ENCODE data around the gene PCNX1.

PCNX1 gene

DNA sequence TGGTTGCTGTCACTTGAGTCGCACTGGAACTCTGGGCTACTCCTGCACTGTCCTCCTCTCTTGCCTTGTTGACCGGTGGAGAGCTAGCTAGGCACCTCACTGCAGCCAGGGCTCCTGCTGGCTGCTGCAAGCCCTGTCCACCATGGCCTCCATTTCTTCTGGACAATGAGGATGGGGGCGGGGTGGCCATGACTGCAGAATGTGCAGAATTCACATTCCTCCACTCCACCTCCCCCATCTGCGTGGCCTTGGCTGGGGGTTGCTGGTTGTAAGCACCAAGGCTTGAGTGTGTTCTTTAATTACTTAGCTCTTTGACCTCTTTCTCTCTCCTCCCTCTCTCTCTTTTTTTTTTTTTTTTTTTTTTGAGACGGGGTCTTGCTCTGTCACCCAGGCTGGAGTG is 248.5 kb downstream of the PCNX1 start:
- TF ChIP-seq, protein P1, sequence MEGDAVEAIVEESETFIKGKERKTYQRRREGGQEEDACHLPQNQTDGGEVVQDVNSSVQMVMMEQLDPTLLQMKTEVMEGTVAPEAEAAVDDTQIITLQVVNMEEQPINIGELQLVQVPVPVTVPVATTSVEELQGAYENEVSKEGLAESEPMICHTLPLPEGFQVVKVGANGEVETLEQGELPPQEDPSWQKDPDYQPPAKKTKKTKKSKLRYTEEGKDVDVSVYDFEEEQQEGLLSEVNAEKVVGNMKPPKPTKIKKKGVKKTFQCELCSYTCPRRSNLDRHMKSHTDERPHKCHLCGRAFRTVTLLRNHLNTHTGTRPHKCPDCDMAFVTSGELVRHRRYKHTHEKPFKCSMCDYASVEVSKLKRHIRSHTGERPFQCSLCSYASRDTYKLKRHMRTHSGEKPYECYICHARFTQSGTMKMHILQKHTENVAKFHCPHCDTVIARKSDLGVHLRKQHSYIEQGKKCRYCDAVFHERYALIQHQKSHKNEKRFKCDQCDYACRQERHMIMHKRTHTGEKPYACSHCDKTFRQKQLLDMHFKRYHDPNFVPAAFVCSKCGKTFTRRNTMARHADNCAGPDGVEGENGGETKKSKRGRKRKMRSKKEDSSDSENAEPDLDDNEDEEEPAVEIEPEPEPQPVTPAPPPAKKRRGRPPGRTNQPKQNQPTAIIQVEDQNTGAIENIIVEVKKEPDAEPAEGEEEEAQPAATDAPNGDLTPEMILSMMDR (IDR thresholded peaks at IDR 0.05; ENCODE audit: low read depth, low read length): no peak
- no peak for DNase-seq (ENCODE audit: extremely low read depth, low read depth)

DNA sequence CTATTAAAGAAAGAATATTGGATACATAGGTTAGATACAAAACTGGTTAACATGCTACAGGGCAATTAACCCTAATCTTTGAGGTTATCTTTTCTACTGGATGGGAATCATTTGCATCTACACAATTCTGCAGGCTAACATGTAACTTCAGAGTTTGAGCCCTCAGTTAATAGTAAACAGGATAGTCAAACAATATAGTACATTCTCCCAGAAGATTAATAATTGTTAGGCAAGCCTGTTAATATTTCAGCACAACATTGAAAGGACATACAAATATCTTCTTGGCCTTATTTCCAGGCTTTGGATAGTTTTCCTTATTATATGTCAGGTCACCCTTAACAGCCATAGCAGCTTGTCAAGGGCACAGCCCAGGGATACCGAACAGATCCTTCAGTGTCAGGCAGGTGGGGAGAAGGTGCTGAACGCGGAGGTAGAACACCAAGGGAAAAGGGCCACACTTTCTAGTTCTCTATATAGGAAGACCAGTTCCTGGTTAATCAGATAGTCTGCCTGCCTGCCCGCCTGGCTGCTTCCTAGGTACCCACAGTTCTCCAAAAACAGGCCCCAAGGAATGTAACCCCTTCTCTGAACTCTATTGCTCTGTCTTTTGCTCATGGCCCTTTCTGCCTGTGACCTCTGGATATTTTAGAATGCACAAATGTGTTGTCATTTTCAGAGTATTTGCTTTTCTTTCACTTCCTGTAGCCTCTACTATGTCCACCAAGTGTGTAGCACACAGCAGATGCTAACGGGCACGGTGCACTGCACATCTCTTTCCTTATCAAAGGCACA is 256.0 kb downstream of the PCNX1 start:
- DNase-seq (ENCODE audit: extremely low read depth, low read depth): no peak
- TF ChIP-seq, protein P1 (IDR thresholded peaks at IDR 0.05; ENCODE audit: low read depth, low read length): no peak

DNA sequence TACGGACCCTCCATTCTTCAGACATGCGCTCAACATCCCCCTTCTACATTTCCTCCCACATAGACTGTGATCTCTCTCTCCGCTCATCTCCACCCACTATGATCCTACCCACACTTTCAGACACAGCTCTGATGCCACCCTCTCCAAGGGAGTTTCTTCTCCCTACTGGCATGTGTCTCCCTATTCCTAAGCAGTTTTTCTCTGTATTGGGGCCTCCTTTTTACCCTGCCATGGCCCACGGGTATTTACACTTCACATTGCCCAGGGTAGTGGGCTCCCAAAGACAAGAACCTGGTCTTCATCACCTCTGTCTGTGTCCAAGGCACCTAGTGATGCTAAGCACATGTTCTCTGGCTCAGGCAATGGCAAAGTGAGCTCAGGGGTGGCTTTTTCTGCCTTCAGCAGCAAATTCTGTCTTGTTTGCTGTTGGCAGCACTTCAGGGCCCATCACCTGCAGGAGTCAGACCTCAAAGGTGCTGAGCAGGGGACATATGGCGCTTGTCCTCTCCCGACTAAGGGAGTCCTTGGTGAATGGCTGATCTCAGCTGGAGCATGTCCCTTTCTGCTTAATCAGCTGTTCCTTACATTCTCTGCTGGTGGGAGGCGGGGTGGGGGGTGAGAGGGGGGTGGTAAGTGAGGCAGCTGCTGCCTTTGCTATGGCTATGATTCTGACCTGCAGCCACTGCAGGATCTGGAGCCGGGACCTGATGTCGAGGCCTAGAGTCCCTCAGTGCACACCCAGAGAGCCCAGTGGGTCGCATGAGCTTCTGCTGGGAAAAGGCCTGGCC is 256.8 kb downstream of the PCNX1 start:
- TF ChIP-seq, protein P1 (IDR thresholded peaks at IDR 0.05; ENCODE audit: low read depth, low read length): no peak
- no peak for DNase-seq (ENCODE audit: extremely low read depth, low read depth)

Measured in AG09319 (cell line).